A673 (cell line): Measurements from ENCODE around the gene ZBP1. TPM values are rescaled to one million over a fixed set of nuclear protein-coding genes. Genes with fewer than 3 reads are reported as not detected.

Experiments
- BruUV-seq: library from RNA; stranded (reverse); fragments of 400-500 nt; replicated peaks from 2 replicates; lab custom pipeline; 2021; lab: Mats Ljungman, UMichigan
- CTCF ChIA-PET: fragments of 300-600 bp; sonication (Branson Sonifier 250); formaldehyde crosslinking; loops from one replicate; lab custom pipeline; 2022; ENCODE audit warnings: antibody characterized with exemption; lab: Charles Lee
- POLR2A ChIA-PET: fragments of 300-600 bp; sonication (Branson Sonifier 250); formaldehyde crosslinking; loops from one replicate; lab custom pipeline; 2022; ENCODE audit warnings: antibody characterized with exemption; ENCODE audit not compliant: low non-redundant PET; lab: Charles Lee
- DNase-seq: peaks from one replicate; pipeline ENCODE4 v3.0.0-alpha.2; 2015; ENCODE audit warnings: low spot score
- H3K27ac ChIP-seq: fragments of 200-600 bp; sonication (generic); 2 replicates; pipeline ENCODE4 v1.5.1; 2016; ENCODE audit warnings: mixed run types, low read depth, mild to moderate bottlenecking, mixed read lengths, antibody characterized with exemption, low read length; ENCODE audit not compliant: poor library complexity, severe bottlenecking
- H3K27me3 ChIP-seq: fragments of 200-600 bp; sonication (generic); replicated peaks from 2 replicates; pipeline ENCODE4 v1.6.1; 2017; ENCODE audit warnings: mixed run types, low read depth, mild to moderate bottlenecking, mixed read lengths, antibody characterized with exemption, low read length; ENCODE audit not compliant: insufficient read depth, poor library complexity
- H3K36me3 ChIP-seq: fragments of 200-600 bp; sonication (generic); 2 replicates; pipeline ENCODE4 v1.6.1; 2016; ENCODE audit warnings: mixed run types, mild to moderate bottlenecking, mixed read lengths, antibody characterized with exemption, low read length; ENCODE audit not compliant: insufficient read depth, poor library complexity, severe bottlenecking
- H3K4me1 ChIP-seq: fragments of 200-600 bp; sonication (generic); 2 replicates; pipeline ENCODE4 v1.6.1; 2017; ENCODE audit warnings: mixed run types, mild to moderate bottlenecking, mixed read lengths, antibody characterized with exemption, low read length; ENCODE audit not compliant: insufficient read depth, poor library complexity, severe bottlenecking
- H3K4me3 ChIP-seq: fragments of 200-600 bp; sonication (generic); 2 replicates; pipeline ENCODE4 v1.5.1; 2016; ENCODE audit warnings: low read depth, mixed run types, mild to moderate bottlenecking, mixed read lengths, low read length; ENCODE audit not compliant: poor library complexity, severe bottlenecking
- H3K9me3 ChIP-seq: fragments of 200-600 bp; sonication (generic); 2 replicates; pipeline ENCODE4 v1.6.1; 2016; ENCODE audit warnings: mixed run types, low read depth, mild to moderate bottlenecking, mixed read lengths, antibody characterized with exemption, low read length; ENCODE audit not compliant: poor library complexity, severe bottlenecking
- CTCF ChIP-seq: fragments of 300-800, 200-600 bp; sonication (generic); conservative IDR thresholded peaks from 2 replicates; pipeline ENCODE4 v1.5.1; 2017; ENCODE audit warnings: low read depth, mild to moderate bottlenecking, antibody characterized with exemption, low read length, moderate library complexity, mixed read lengths
- EZH2 ChIP-seq: fragments of 200-600 bp; sonication (generic); IDR thresholded peaks from 2 replicates; pipeline ENCODE4 v1.6.1; 2017; ENCODE audit warnings: borderline replicate concordance, low read depth, mild to moderate bottlenecking, mixed read lengths, antibody characterized with exemption, low read length; ENCODE audit not compliant: poor library complexity, severe bottlenecking
- intact Hi-C: fragments of 100-400 bp; cut with micrococcal nuclease; formaldehyde crosslinking; loops from one replicate; pipeline ENCODE4 v1.10.0; 2022; ENCODE audit not compliant: unreplicated experiment
- total RNA-seq: library from RNA; stranded (reverse); gene quantifications from 2 replicates; pipeline ENCODE4 v1.2.3, GENCODE V29; 2021

ZBP1 gene
- total RNA-seq, 1 experiment from 2014 or later: not detected

- POLR2A ChIA-PET: no interaction called here
- CTCF ChIA-PET: no interaction called here
These were observed 3.0 kb downstream of the ZBP1 start for GRCh38 chr20:57617079-57617795.

GRCh38 chr20:57616143-57616951, 3.9 kb downstream of the ZBP1 start:
- Histone ChIP-seq H3K27me3 (no peaks in the 10 kb centered on the region), H3K27ac (no peak overlapping the region), H3K9me3 (no peaks in the 10 kb centered on the region), H3K4me3 (no peak overlapping the region), H3K4me1 (no peaks in the 10 kb centered on the region), H3K36me3 (no peaks in the 10 kb centered on the region)
- intact Hi-C loops: no loop called here
- CTCF ChIA-PET: no interaction called here
- BruUV-seq: no TSS peak
- TF ChIP-seq CTCF: no peak
- TF ChIP-seq EZH2: no peak
- POLR2A ChIA-PET: no interaction called here
- DNase-seq: no peak

More at GRCh38 chr20:57617079-57617795, 3.0 kb downstream of the ZBP1 start:
- H3K36me3 ChIP-seq: no peaks in the 10 kb centered on the region
- no TSS peak for BruUV-seq
- no peak overlapping the region for H3K4me3 ChIP-seq
- intact Hi-C loops: no loop called here
- H3K27me3 ChIP-seq: no peaks in the 10 kb centered on the region
- H3K4me1 ChIP-seq: no peaks in the 10 kb centered on the region
- no peak overlapping the region for H3K27ac ChIP-seq
- no peak for TF ChIP-seq CTCF
- TF ChIP-seq EZH2: no peak
- H3K9me3 ChIP-seq: no peaks in the 10 kb centered on the region
- DNase-seq: no peak

GRCh38 chr20:57615445-57615811, 4.8 kb downstream of the ZBP1 start:
- Histone ChIP-seq H3K9me3 (no peaks in the 10 kb centered on the region), H3K4me1 (no peaks in the 10 kb centered on the region), H3K27ac (no peak overlapping the region), H3K27me3 (no peaks in the 10 kb centered on the region), H3K4me3 (no peak overlapping the region), H3K36me3 (no peaks in the 10 kb centered on the region)
- CTCF ChIA-PET: no interaction called here
- BruUV-seq: no TSS peak
- POLR2A ChIA-PET: no interaction called here
- TF ChIP-seq CTCF (no peak), EZH2 (no peak)
- intact Hi-C loops: no loop called here
- DNase-seq: no peak
